C1 segment of cervical spinal cord (tissue), 14 donors: ENCODE results near the gene GPC6.

Source experiments
- DNase-seq, 14 donors: peaks; one replicate each; lab custom pipeline; 2025; lab: John Stamatoyannopoulos, UW

GPC6 gene

DNA sequence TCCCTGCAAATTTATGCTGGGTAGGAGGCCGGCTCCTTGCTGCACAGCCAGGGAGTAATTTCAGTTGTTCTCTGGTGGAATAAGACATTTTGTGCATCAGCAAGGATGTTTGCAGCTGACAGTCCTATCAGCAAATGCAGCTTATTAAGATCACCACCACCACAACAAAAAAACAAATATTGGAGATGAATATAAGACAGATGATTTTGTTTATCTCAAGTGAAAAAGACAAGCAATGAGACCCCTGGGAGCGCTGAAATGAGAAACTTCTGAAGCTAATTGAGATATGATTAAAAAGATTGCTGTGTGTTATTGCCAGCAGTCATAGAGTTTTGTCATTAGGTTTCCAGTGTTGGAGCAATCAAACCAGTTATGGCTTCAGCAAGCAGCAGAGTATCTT lies 505.6 kb downstream of the GPC6 start:
- no peak for DNase-seq

DNA sequence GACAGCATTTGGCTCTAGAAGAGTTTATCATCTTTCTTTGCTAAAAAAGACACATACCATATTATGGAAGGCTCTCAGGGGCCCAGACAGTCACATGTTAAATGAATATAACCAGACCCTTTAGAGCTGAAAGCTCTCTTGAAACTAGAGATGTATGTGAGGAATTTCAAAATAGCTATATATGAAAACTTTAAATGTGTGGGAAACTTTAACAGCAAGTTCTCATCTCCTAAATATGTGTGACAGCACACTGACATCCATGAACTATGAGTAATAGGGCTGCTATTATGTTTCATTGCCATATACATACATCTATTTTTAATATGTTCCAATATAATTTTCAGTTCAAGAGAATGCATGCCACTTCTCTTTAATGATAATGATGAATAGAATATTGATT lies 509.5 kb downstream of the GPC6 start:
- DNase-seq: no peak

DNA sequence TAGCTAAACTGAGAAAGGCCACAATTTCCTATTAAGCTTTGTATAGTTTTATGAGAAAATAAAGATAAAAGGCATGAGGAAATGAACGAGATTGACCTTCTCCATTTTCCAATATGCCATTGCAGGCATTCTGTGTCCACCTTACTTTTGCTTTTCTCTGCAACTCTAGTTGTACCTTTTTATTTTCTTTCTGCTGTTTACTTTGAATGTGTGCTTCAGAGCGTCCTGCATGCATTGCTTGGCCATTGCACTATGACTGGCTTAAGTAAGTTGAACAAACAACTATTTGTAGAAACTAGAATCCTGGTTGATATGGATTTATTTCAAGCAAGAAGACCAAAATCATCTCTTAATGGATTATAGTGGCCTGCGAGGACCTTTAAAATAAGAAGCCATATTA lies 510.3 kb downstream of the GPC6 start:
- no peak for DNase-seq

DNA sequence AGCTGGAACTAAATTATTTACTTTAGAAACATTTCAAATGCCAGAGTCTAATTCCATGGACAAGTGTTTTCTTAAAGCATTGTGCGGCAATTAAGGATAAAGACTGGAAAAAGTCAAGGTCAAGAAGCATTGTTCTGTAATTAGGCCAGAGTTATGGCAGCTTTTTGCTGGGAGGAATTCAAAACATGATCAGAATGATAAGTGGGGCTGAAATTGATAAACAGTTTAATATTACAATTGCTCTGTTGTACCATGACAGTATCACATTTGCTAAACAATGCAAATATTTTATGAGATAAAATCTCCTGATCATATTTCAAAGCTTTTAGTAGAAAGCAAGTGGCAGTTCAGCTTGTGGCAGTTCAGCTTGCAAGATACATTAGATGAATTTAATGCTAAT lies 513.7 kb downstream of the GPC6 start:
- DNase-seq: no peak

DNA sequence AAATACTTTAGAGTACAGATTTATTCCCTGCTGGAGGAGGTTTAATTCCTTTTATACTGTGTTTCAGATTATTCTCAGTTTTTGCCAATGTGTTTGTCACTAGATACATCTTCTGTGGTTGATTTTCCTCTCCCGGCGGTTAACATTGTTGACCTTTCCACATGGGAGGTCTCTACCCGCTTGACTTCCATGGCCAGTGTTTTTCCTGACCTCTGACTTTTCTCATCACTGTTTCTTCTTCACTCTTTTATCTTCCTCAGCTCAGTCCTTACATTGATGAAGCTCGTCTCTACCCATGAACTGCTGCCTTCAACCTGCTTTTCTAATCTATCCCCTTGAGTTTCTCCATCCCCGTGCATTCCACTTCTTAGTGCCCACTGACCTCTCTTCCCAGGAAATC lies 517.4 kb downstream of the GPC6 start:
- DNase-seq: no peak

DNA sequence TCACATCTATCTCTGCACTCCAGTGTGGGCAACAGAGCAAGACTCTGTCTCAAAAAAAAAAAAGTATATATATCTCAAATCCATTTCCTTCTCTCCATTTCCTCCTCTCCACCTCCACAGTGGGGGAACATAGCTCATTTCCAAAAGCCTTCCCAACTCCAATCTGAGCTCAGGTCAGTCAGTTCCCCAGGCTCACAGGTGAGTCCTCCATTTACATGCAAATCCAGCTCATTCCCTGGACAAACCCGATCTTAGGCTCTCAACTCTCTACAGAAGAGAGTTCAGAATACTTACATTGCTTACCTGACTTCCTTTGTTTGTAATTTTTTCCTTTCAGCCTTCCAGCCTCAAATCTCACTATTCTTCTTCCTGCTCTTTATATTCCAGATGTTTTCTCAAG lies 518.3 kb downstream of the GPC6 start:
- DNase-seq: no peak

DNA sequence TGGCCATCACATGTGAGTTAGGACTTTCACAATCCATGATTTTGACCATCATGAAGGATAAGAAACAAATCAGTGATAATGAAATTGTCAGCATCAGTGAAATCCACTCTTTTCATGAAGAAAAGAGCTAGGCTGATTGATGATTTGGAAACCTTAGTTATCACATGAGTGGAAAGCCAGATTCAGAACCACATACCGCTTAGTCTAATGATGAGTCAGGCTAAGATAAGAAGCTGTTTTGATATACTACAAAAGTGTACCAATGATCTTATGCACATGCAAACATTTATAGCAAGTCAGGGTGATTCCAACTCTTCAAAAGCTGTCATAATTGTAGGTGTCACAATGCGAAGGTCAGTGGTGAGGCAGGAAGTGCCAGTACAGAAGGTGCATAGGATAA lies 519.3 kb downstream of the GPC6 start:
- no peak for DNase-seq

DNA sequence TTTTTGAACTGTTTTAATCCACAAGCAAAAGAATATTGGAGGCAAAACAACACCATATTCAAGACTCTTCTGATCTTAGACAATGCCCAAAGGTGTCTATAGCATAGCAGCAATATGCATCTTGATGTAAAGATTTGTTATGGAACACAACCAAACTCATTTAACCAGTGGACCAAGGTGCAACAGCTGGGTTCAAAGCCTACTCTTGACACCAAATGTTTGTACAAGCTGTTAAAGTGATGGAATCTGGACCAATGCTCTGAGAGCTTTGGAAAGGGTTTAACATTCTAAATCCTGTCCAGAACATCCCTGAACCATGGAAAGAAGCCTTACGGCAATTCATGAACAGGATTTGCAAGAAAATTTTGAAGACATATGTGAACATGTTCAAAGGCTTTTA lies 520.0 kb downstream of the GPC6 start:
- DNase-seq: no peak

DNA sequence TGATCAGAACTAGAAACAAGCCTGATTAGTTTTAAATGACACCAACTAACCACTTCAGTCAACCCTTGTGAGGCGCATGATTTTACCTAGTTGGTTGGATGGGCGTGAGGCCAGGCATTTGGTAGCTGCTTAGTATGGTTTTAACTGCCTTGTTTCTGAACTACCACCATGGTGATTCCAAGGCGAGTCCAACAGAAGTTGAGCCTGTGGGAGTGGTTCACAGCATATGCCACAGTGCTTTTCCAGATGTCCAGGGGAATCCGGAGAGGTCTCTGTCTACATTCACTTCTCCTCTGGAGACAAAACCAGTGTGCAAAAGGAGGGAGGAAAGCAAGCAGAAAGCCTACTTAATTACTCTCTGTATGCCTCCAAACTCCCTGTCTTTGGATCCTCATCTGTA lies 524.1 kb downstream of the GPC6 start:
- DNase-seq: no peak

DNA sequence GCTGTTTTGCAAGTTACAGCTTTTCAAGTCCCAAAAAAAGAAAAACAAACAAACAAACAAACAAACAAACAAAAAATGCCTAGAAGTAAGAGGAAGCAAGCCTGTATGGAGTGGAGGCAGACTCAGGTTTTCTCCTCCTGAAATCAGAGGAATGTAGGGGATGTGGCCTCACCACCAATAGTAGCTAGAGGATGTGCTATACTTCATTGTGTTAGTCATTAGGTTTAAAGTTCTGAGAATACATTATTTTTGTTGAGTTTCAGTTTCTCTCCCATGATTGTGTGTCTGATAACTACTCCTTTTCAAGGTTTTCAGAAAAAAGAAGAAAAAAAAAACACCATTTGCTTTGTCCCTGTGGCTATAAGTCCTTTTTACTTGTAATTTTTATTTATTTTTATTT lies 524.5 kb downstream of the GPC6 start:
- no peak for DNase-seq

DNA sequence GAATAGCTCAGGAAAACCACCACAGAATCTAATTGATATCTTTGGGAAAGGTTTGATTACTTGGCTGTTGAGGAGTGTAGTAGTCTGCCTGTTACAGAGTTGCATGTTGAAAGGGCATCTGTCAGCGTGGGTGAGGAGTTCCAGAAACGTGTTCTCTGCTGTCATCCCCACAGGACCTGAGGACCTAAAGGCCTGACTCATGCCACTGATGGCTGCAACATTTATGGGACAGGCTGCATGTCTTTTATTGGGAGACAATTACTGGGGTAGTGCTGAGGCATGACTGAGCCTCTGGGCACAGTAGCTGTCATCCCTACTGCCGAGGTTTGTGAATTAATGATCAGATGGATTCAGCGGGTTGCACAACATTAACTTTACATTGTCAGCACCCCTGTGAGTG lies 525.9 kb downstream of the GPC6 start:
- DNase-seq: no peak

DNA sequence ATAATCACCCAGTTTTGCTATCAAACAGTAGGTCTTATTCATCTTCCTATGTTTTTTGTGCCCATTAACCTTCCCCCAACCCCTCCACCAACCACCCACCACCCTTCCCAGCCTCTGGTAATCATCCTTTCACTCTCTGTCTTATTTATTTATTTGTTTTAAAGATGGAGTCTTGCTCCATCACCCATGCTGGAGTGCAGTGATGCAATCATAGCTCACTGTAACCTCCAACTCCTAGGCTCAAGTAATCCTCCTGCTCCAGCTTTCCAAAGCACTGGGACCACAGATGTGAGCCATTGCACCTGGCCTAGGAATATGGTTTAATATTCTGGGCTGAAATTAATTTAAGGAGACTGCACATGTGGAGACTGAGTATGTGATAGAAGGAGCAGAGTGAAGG lies 527.0 kb downstream of the GPC6 start:
- DNase-seq: no peak

DNA sequence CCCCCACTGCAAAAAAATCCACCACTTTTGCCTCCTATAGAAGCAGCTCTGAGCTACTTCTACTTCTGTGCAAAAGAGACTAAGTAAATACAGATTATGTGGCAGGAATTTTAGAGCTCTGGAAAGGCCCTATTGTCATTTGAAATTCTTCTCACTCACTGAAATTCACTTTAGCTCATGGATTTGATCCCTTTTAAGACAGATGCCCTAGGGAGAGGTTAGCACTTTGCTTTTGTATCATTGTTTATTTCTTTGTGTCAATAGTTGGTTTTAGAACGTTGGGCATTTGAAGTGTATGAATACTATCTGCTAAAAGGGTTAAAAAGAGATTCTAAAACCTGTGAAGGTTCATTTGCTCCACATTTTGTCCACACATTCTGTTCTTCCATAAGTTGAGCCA lies 528.7 kb downstream of the GPC6 start:
- DNase-seq: no peak

DNA sequence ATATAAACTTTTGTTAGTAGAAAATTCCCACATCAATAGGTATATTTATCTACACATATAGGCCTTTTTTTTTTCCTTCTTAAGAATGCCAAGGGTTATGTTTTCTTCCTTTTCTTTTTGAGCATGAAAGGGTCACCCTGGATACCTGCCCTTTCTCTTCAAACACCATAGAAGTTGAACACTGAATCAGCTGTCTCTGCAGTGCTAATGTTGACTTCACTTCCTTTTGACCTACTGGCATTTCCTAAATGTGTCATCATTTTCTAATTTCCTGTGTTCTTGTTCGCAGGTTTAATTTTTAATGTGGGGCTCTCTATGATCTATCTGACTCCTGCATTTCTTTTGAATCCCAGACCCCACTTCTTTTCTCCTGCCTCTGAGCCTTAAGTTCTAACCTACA lies 532.0 kb downstream of the GPC6 start:
- no peak for DNase-seq

DNA sequence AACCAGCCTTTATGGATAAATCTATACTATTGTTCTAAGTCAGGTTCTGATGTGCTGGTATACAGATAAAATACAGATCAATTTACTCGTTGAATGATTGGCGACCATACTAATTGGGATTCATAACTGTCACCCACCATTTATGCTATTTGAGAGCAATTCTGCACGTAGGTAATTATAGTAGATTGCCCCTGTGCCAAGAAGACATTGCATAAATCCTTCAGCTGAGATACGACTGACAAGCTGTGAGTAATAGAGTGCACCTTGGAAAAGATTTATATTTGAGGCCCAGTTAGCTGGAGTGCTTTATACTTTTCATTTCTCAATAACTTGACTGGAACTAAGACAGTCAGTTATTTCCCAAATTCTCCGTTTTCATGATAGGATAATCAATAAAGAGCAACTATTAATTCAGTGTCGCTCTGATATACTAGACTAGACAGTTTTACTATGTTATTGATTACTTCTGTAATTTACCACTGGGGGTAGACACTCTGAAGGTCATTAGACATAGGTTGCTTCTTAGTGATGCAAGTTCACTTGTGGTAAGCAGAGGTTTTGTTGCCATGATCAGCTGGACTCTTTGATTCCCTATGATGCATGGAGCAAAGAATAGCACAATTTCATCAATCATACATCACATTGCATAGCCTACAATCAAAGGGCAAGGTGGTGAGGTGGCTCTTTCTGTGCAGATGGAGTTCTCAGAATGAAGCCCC lies 536.3 kb downstream of the GPC6 start:
- DNase-seq: no peak

DNA sequence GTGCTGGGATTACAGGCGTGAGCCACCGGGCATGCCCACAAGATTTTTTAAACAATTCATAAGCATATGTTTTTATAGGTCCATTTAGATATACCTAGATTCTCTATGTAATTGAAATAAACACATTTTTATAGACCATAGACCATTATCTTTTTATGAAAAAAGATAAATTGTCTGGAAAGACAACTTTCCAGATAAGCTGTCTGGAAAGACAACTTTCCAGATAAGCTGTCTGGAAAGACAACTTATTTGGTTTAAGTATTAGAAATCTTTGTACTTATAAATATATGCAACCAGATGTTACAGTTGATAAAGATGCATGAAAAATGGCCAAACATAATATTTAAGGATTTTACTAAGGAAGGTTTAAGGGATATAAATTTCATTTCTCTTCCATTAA lies 538.5 kb downstream of the GPC6 start:
- no peak for DNase-seq

DNA sequence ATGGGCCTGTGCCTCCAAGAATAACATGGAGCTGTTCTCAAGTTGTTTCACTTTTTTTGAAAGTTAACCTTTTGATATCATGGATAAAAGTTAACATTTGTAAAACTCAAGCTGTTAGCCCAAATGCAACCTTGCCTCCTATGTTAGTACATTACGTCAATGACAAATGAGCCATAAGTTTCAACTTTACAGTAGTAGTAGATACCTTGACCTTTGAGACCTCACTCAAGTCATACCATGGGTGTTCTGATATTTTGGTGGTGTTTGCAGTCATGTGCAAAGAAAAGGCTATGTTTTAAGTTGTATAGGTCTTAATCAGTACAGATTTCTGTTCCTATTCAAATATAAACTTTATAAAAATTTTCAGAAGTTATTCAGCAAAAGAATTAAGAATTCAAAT lies 539.2 kb downstream of the GPC6 start:
- no peak for DNase-seq

DNA sequence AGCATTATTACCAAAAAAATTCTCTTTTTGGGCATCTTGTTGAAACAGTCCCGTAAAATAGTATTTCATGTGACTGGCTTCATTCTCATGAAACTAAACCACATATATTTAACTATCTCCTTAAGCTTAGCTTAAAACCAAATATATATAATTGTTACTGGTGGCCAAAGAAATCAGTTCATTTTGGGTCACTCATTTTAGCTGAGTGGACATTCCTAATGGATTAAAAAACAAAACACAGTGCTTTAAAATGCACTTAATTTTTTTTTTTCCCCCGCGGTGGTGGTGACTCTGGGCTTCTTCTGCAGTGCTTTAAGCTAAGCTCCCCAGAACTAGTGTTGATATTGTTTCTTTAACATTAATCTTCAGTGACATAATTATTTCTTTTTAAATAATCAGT lies 540.1 kb downstream of the GPC6 start:
- DNase-seq: no peak

DNA sequence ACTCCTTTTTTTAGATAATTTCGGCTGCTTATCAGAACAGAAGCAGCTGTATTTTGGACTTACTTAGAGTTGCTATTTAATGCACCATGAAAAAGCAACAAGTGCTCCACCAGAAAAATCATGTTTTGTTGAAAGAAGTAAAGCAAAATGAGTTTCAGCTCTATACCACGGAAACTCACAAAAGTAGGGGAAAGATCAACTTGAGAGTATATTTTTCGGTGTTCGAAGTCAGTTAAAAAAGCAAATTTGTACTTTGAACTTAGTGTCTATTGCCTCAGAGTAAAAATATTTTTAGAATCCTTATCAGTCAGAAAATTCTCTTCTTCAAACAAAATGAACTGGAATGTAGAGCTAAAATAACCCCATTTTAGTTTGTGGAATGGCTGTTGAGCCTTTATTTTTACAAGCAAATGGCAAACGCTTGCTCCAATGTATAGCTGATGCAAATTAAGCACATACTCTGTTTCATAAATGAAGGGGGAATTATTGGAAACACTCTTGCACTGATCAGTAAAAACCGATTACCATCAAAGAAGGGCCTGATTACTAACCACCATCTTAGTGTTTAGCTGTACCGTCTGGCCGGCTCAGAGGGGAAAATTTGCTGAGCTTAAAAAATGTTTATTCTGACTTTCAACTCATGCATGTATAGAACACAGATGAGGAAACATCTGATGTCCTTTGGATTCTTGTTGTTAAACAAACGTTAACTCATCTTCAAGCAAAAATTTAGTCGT lies 540.7 kb downstream of the GPC6 start:
- DNase-seq: no peak

DNA sequence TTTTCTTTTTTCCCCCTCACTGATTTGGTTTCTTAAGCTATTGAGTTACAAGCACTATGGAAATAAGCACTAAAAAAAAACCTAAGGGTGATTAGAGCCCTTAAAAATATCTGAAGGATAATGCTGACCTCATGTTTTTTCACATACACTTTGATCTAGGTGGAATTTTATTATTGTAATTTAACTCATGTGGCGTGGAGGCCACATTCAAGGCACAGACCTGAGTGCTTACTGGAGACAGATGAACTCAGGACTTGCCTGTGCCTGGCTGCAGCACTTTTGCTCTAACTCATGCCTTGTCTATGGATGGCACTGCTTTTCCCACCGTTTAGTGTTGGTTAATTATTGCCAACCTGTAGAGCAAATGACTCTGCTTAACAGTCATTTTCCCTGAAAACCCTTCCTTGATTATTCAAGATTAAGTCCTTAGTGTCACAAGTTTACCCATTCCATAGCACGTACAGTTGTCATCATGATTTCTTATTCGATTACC lies 541.4 kb downstream of the GPC6 start:
- no peak for DNase-seq

DNA sequence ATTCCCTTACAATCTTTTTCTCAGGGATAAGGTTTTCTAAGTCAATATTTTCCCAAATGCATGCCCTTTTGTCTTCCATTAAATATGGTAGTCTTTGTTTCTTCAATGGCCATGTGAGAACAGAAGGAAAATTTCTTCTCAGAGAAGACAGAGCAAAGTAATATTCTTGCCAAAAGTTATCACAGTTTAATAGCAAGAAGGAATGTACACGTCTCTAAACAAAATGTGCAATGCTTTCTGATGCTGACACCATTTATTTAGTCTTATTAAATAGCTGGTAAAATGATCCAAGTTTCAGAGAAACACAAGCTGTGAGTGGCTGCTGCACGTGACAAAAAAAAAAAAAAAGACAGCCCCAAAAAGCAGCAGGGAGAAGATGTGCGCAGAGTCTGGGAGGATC lies 542.5 kb downstream of the GPC6 start:
- no peak for DNase-seq

DNA sequence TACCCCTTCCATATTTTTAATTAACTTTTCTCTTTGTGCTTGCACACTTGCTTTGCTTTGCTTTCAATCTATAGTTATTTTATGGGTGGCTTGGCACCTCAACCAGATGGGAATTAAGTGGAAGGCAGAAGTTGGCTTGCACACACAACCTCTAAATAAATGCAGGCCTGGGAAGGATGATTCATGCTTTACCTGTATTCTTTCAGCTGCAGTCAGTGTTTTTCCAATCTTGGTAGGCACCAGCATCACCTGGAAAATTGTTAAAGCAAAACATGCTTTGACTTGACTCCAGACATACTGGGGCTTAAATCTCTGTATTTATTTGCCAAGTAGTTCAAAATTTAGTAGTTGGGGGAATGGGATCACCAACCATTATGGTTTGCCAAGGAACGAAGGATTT lies 543.0 kb downstream of the GPC6 start:
- no peak for DNase-seq

DNA sequence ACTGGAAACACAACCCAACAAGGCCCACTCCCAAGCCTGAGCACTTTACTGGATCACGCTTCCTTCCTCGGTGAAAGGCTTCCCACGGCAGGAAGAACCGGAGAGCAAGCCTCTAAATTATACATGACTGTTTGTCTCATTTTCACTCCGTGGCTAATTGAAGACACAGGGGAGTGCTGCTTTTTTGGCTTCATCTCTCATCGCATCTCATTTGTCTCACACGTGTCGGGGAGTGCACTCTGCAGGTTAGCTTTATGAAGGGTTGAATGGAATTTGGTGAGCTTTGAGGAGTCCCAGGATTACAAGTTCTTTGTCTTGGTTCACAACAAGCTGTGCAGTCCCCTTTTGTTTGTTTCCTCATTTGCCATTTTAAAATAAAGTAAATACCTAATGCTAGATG lies 544.6 kb downstream of the GPC6 start:
- no peak for DNase-seq

DNA sequence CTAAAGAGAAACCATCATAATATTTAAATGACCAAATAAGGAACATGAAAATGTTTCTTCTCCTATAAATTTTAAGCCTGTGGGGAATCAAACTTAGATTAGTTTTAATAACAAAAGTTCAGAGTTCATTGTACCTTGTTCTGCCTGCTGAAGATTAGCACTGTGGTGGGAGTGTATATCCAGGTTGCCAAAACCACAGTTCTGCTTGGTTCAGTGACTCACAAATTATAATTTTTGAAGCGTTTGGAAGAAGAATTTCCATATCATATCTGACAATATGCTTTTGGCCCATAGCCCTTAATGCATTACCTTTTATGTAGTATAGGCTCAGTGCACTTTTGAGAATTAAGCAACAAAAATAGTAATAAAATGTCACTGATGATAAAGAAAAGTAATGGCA lies 545.2 kb downstream of the GPC6 start:
- DNase-seq: no peak
